GM23248 (cell line): ENCODE measurements around the gene FAM120A.

Source experiments
- EZH2 ChIP-seq: fragments of 200-600 bp; sonication (generic); IDR thresholded peaks from 2 replicates; pipeline ENCODE4 v1.6.1; 2018; ENCODE audit warnings: antibody characterized with exemption, mild to moderate bottlenecking; ENCODE audit not compliant: insufficient read depth, poor library complexity, severe bottlenecking
- EZH2phosphoT487 ChIP-seq: fragments of 200-600 bp; sonication (generic); IDR thresholded peaks from 2 replicates; pipeline ENCODE4 v1.6.1; 2018; ENCODE audit warnings: antibody characterized with exemption, moderate library complexity, mild to moderate bottlenecking, low read depth; ENCODE audit not compliant: insufficient read depth

- TF ChIP-seq EZH2, result no peak
- no peak for TF ChIP-seq EZH2phosphoT487
Observed at GRCh38 chr9:93436218-93436617, 15.3 kb upstream of the FAM120A start.
